Keratinocyte (primary cell): ENCODE results near the gene PRDM9. TPM values are rescaled to one million over a fixed set of nuclear protein-coding genes. Genes with fewer than 3 reads are reported as not detected.
"Not testable (repeated sequence)": the region's sequence is repeated elsewhere in the genome, so short reads cannot be mapped to it uniquely, and the experiment has no call there.

Experiments
- DNase-seq: peaks from one replicate; pipeline ENCODE4 v3.0.0-alpha.2; 2011; ENCODE audit warnings: low read depth, missing footprints, low spot score
- FAIRE-seq: peaks from 2 replicates; lab custom pipeline; 2011; peaks lifted over from hg19 to GRCh38; lab: Jason Lieb, UNC
- H2AFZ ChIP-seq: 2 replicates; pipeline ENCODE4 v1.6.0; 2012; ENCODE audit warnings: low read length, control low read depth, inconsistent platforms; ENCODE audit not compliant: control insufficient read depth
- H3K27ac ChIP-seq: 2 replicates; pipeline ENCODE4 v1.5.1; 2011; ENCODE audit warnings: low read length; ENCODE audit not compliant: control insufficient read depth, insufficient read depth
- H3K27me3 ChIP-seq: 3 replicates; pipeline ENCODE4 v1.6.0; 2011; ENCODE audit warnings: low read length; ENCODE audit not compliant: control insufficient read depth, insufficient read depth; ENCODE audit errors: extremely low read depth
- H3K36me3 ChIP-seq, 2 experiments: 2 replicates in 1 of 2; 3 replicates in 1 of 2; pipeline ENCODE4 v1.5.1; 2011; ENCODE audit warnings: low read length in 2 of 2, mild to moderate bottlenecking in 1 of 2; ENCODE audit not compliant: control insufficient read depth in 2 of 2, insufficient read depth in 2 of 2; ENCODE audit errors: extremely low read depth in 1 of 2
- H3K4me1 ChIP-seq: 3 replicates; pipeline ENCODE4 v1.5.1; 2011; ENCODE audit warnings: low read length; ENCODE audit not compliant: control insufficient read depth, insufficient read depth; ENCODE audit errors: extremely low read depth
- H3K4me2 ChIP-seq: 3 replicates; pipeline ENCODE4 v1.6.0; 2011; ENCODE audit warnings: low read depth, low read length; ENCODE audit not compliant: control insufficient read depth, insufficient read depth; ENCODE audit errors: extremely low read depth
- H3K4me3 ChIP-seq, 3 experiments: fragments of 200-600 bp in 1 of 3; sonication (generic) in 1 of 3; 2 replicates in 2 of 3; 3 replicates in 1 of 3; pipeline ENCODE4 v1.5.1; 2011 to 2016; ENCODE audit warnings: low read length in 3 of 3, mild to moderate bottlenecking in 3 of 3, control low read depth in 2 of 3, inconsistent platforms in 1 of 3, low read depth in 1 of 3, mixed read lengths in 1 of 3, mixed run types in 1 of 3, moderate library complexity in 1 of 3; ENCODE audit not compliant: control insufficient read depth in 2 of 3, insufficient read depth in 2 of 3; ENCODE audit errors: extremely low read depth in 1 of 3
- H3K79me2 ChIP-seq: 2 replicates; pipeline ENCODE4 v1.6.0; 2012; ENCODE audit warnings: low read length; ENCODE audit not compliant: control insufficient read depth, insufficient read depth
- H3K9ac ChIP-seq: 3 replicates; pipeline ENCODE4 v1.6.0; 2011; ENCODE audit warnings: low read length; ENCODE audit not compliant: control insufficient read depth, insufficient read depth; ENCODE audit errors: extremely low read depth
- H3K9me1 ChIP-seq: 3 replicates; pipeline ENCODE4 v1.6.0; 2011; ENCODE audit warnings: low read length; ENCODE audit not compliant: control insufficient read depth, insufficient read depth; ENCODE audit errors: extremely low read depth
- H3K9me3 ChIP-seq: 2 replicates; pipeline ENCODE4 v1.5.1; 2012; ENCODE audit warnings: low read depth, low read length; ENCODE audit not compliant: control insufficient read depth
- H4K20me1 ChIP-seq: 3 replicates; pipeline ENCODE4 v1.6.0; 2011; ENCODE audit warnings: low read length; ENCODE audit not compliant: control insufficient read depth, insufficient read depth; ENCODE audit errors: extremely low read depth
- CTCF ChIP-seq, 3 experiments: IDR thresholded peaks in 1 of 3; conservative IDR thresholded peaks in 1 of 3; optimal IDR thresholded peaks in 1 of 3; 2 replicates in 2 of 3; 3 replicates in 1 of 3; pipeline versions ENCODE3 to v1.5.1; 2011; ENCODE audit warnings: low read length in 3 of 3, mild to moderate bottlenecking in 3 of 3, moderate library complexity in 2 of 3, control low read depth in 1 of 3, inconsistent platforms in 1 of 3; ENCODE audit not compliant: insufficient read depth in 2 of 3; ENCODE audit errors: extremely low read depth in 1 of 3
- EZH2 ChIP-seq: IDR thresholded peaks from one replicate; pipeline ENCODE4 v1.6.1; 2012; ENCODE audit warnings: inconsistent platforms, mild to moderate bottlenecking, low read length, moderate library complexity
- dilution Hi-C: fragments of 300-500 bp; cut with MboI; formaldehyde crosslinking; loops from one replicate; pipeline ENCODE4 v1.7.0; 2020; ENCODE audit warnings: low sequenced_read_pairs; ENCODE audit not compliant: extremely low pct_ligation_motif_present
- polyA plus RNA-seq, 5 experiments: library from polyadenylated mRNA; depleted of rRNA in 3 of 5; stranded (reverse) in 3 of 5; stranded (forward) in 1 of 5; unstranded in 1 of 5; fragments of >200 nt; gene quantifications; 1 replicate in 1 of 5; 2 replicates in 3 of 5; 3 replicates in 1 of 5; pipeline versions ENCODE4 v1.2.1 to v1.2.3, GENCODE V29; 2011 to 2012; ENCODE audit warnings: missing spikeins in 2 of 5, low read depth in 1 of 5, low replicate concordance in 1 of 5

PRDM9 gene
- polyA plus RNA-seq, 1 donor (not counting 4 experiments of a cell fraction or from before 2014, with no cell fraction given), result not detected

GRCh38 chr5:23506329-23507236, 826 bp upstream of the PRDM9 start:
- dilution Hi-C loops, result no loop called here
- H3K27ac ChIP-seq, result no peak overlapping the region
- no peaks in the 10 kb centered on the region for H3K27me3 ChIP-seq
- TF ChIP-seq CTCF (optimal IDR thresholded peaks at IDR 0.05 in 1 of 3, IDR thresholded peaks at IDR 0.05 in 1 of 3, conservative IDR thresholded peaks at IDR 0.05 in 1 of 3; ENCODE audit: extremely low read depth in 1 of 3, insufficient read depth in 2 of 3, low read length in 3 of 3), result no peak
- no peak for TF ChIP-seq EZH2
- no peaks in the 10 kb centered on the region for H3K4me1 ChIP-seq
- H3K9me1 ChIP-seq, result no peaks in the 10 kb centered on the region
- H3K9ac ChIP-seq, result no peak overlapping the region
- no peak for DNase-seq
- no peaks in the 10 kb centered on the region for H3K79me2 ChIP-seq
- no peak overlapping the region for H3K4me3 ChIP-seq
- H4K20me1 ChIP-seq, result no peaks in the 10 kb centered on the region
- H2AFZ ChIP-seq, result no peak overlapping the region
- H3K4me2 ChIP-seq, result no peak overlapping the region
- no peak for FAIRE-seq
- H3K36me3 ChIP-seq, result no peaks in the 10 kb centered on the region
- H3K9me3 ChIP-seq, result no peaks in the 10 kb centered on the region

GRCh38 chr5:23510434-23510833, 3.0 kb downstream of the PRDM9 start:
- H3K9me3 ChIP-seq, H2AFZ ChIP-seq, H3K4me1 ChIP-seq, H3K36me3 ChIP-seq, H3K27ac ChIP-seq, H3K9ac ChIP-seq, H3K4me3 ChIP-seq, H3K9me1 ChIP-seq, H3K4me2 ChIP-seq, H3K27me3 ChIP-seq, FAIRE-seq, DNase-seq, dilution Hi-C loops, H3K79me2 ChIP-seq, H4K20me1 ChIP-seq: not testable (repeated sequence)
